Spinal cord (tissue), 10 donors: Measurements from ENCODE around the gene NRBF2. TPM values are rescaled to one million over a fixed set of nuclear protein-coding genes. Genes with fewer than 3 reads are reported as not detected.
"Not testable (repeated sequence)": the region's sequence is repeated elsewhere in the genome, so short reads cannot be mapped to it uniquely, and the experiment has no call there.

Experiments used
- DNase-seq, 6 donors: peaks; one replicate each; pipeline versions ENCODE4 v3.0.0 to v3.0.0-alpha.2; 2013 to 2015; ENCODE audit warnings: low spot score in 6 of 6, low read depth in 4 of 6
- H3K27ac ChIP-seq: one replicate; pipeline ENCODE4 v1.5.1; 2013; ENCODE audit warnings: low read depth, low read length, control low read depth
- H3K27me3 ChIP-seq: one replicate; pipeline ENCODE4 v1.6.1; 2013; ENCODE audit warnings: low read length; ENCODE audit not compliant: control insufficient read depth, insufficient read depth
- H3K36me3 ChIP-seq: one replicate; pipeline ENCODE4 v1.6.1; 2013; ENCODE audit warnings: low read length; ENCODE audit not compliant: control insufficient read depth, insufficient read depth
- H3K4me1 ChIP-seq: one replicate; pipeline ENCODE4 v1.6.1; 2013; ENCODE audit warnings: low read length; ENCODE audit not compliant: control insufficient read depth, insufficient read depth
- H3K4me3 ChIP-seq: one replicate; pipeline ENCODE4 v1.5.1; 2013; ENCODE audit warnings: low read depth, low read length, control low read depth
- H3K9me3 ChIP-seq: one replicate; pipeline ENCODE4 v1.6.1; 2013; ENCODE audit warnings: low read length; ENCODE audit not compliant: control insufficient read depth, insufficient read depth
- WGBS: methylation state at CpG from one replicate; pipeline ENCODE4 v1.1.5; 2013; ENCODE audit warnings: missing lambda C conversion rate; ENCODE audit not compliant: insufficient coverage; 5-methylcytosine and 5-hydroxymethylcytosine counted together
- polyA plus RNA-seq, 2 donors: library from polyadenylated mRNA; unstranded; fragments of 120-200 nt; gene quantifications; one replicate each; pipeline ENCODE4 v1.2.1, GENCODE V29; 2013; ENCODE audit not compliant: insufficient read length in 2 of 2
- total RNA-seq, 2 donors: library from RNA; depleted of rRNA in 1 of 2; stranded (reverse); fragments of 120-200 nt in 1 of 2; fragments of >200 nt in 1 of 2; gene quantifications; one replicate each; pipeline versions ENCODE4 v1.2.3 to v1.2.4, GENCODE V29; 2013 to 2014
- donor health status: healthy.

Gene NRBF2
- total and polyA plus RNA-seq, 4 donors = 17.8 to 21.0 (median 20.3) TPM

DNA sequence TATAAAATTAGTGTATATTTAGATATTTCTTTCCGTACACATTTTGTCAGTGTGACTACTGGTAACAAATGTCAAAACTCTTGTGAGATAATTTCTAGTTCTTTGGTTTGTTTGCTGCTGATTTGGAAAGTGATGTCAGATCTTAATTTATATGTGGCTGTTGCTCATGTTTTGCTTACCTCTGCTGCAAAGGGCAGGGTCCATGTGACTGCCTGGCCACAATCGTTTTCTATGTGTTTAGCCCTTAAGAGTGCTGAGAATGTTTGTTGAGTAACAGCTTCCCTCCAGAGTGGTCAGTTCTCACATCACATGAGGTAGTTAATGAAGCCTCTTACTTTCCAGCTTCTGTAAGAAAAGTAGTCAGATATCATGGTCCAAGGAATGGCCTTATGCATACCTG lies 4.2 kb downstream of the NRBF2 start:
- Histone ChIP-seq H3K9me3 (peaks cover 1% of the 10 kb centered on the region), H3K36me3 (peaks cover 4% of the 10 kb centered on the region), H3K4me1 (peaks cover 5% of the 10 kb centered on the region), H3K4me3 (no peak overlapping the region), H3K27ac (no peak overlapping the region), H3K27me3 (no peaks in the 10 kb centered on the region)
- WGBS = 100% methylated on average over 1 of the region's 2 CpGs
- no peak for DNase-seq

DNA sequence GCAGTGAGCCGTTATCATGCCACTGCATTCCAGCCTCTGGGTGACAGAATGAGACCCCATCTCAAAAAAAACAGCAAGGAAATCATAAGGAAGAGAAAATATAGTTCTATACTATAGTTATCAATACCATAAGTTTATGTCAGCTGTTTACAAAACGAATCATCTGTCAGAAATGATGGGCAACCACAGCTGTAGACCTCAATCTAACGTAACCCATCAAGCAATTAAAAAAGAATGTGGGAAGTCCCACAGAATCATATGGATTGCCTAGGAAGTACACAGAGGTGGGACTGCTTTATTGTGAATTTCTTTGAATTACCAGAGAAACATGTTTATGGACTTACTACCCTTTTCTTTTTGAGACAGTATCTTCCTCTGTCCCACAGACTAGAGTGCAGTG lies 6.9 kb downstream of the NRBF2 start:
- Histone ChIP-seq H3K9me3 (no peaks in the 10 kb centered on the region), H3K4me1 (no peaks in the 10 kb centered on the region), H3K27ac (no peak overlapping the region), H3K36me3 (no peaks in the 10 kb centered on the region), H3K4me3 (no peak overlapping the region), H3K27me3 (no peaks in the 10 kb centered on the region)
- no peak for DNase-seq
- no CpG with 5 or more reads among the region's 3 CpGs for WGBS

DNA sequence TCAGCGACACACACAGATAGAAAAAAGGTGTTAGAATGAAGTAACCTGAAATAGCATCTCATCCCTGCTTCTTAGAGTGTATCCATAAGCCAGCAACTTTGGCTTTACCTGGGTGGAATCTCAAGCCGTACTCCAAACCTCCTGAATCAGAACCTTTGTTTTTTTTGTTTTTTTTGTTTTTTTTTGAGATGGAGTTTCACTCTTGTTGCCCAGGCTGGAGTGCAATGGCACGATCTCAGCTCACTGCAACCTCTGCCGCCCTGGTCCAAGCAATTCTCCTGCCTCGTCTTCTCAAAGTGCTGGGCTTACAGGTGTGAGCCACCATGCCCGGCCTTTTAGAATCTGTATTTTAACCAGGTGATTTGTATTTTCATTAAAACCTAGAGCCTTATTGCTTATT lies 9.0 kb downstream of the NRBF2 start:
- H3K27ac ChIP-seq = no peak overlapping the region
- H3K4me3 ChIP-seq = no peak overlapping the region
- H3K4me1 ChIP-seq = no peaks in the 10 kb centered on the region
- no peaks in the 10 kb centered on the region for H3K27me3 ChIP-seq
- 92% methylated on average over 2 of the region's 6 CpGs for WGBS
- no peaks in the 10 kb centered on the region for H3K36me3 ChIP-seq
- DNase-seq = no peak
- H3K9me3 ChIP-seq = no peaks in the 10 kb centered on the region

DNA sequence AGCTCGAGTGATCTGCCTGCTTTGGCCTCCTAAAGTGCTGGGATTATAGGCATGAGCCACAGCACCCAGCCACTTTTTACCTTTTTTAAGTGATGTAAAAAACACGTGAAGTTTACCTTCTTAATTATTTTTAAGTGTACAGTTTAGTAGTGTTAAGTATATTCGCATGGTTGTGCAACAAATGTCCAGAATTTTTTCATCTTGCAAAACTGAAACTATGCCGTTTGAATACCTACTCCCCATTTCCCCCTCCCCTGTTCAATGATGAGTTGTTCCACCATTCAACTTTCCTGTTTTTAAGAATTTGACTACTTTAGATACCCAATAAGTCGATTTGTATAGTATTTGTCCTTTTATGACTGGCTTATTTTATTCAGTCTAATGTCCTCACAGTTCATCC lies 10.9 kb downstream of the NRBF2 start:
- no peak overlapping the region for H3K4me3 ChIP-seq
- no peaks in the 10 kb centered on the region for H3K36me3 ChIP-seq
- no peaks in the 10 kb centered on the region for H3K27me3 ChIP-seq
- no peaks in the 10 kb centered on the region for H3K4me1 ChIP-seq
- WGBS = no CpG with 5 or more reads among the region's 5 CpGs
- H3K9me3 ChIP-seq = no peaks in the 10 kb centered on the region
- DNase-seq = no peak
- no peak overlapping the region for H3K27ac ChIP-seq

DNA sequence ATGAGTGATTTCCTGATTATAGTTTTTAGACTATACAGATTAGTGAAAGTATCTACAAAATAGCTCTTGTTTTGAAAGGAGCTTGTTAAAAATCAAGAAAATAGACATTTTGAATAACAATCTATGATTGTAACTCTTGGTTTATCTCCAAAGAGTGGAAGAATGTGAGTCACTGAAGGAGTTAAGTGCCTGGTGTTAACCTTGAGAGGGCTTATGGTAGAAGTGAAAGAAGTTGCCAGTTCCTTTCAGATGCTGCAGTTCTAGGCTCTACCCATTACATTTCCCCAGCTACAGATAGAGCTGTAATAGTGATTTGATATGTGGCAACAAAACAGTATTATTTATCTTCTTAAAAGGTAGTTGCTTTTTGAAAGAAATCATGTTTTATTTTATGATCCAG lies 12.7 kb downstream of the NRBF2 start:
- no peak for DNase-seq
- no peaks in the 10 kb centered on the region for H3K36me3 ChIP-seq
- no peaks in the 10 kb centered on the region for H3K4me1 ChIP-seq
- no peak overlapping the region for H3K27ac ChIP-seq
- no peaks in the 10 kb centered on the region for H3K9me3 ChIP-seq
- H3K4me3 ChIP-seq = no peak overlapping the region
- H3K27me3 ChIP-seq = no peaks in the 10 kb centered on the region

DNA sequence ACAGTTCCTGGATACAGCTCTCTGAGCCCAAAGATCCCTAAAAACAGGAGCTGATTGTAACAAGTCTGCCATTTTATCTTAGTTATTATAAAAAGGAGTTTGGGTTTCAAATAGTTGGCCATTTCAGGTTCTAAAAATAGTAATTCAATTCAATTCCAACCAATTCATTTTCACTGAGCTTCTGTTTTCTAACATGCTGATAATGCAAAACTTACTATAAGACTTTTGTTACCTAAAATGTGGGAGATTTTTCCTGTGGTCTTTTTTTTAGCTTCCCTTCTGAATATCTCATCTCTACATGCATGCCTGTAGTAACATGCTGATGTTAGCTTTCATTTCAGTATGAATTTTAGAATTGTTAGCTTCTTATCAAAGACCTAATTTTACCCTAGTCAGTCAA lies 13.4 kb downstream of the NRBF2 start:
- DNase-seq = no peak
- Histone ChIP-seq H3K27ac (no peak overlapping the region), H3K27me3 (no peaks in the 10 kb centered on the region), H3K9me3 (no peaks in the 10 kb centered on the region), H3K4me3 (no peak overlapping the region), H3K4me1 (no peaks in the 10 kb centered on the region), H3K36me3 (no peaks in the 10 kb centered on the region)

DNA sequence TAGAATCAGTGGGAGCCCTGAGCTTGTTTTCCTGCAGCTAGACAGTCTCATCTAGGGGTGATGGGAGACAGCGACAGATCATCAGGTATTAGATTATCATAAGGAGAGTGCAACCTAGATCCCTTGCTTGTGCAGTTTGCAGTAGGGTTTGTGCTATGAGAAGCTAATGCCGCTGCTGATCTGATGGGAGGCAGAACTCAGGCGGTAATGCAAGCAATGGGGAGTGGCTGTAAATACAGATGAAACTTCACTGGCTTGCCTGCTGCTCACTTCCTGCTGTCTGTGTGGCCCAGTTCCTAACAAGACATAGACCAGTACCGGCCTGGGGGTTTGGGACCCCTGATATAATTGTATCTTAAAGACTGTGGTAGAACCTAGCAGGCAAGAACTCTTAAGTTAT lies 17.6 kb downstream of the NRBF2 start:
- H3K36me3 ChIP-seq = peaks cover 6% of the 10 kb centered on the region
- WGBS = 97% methylated on average over 3 of the region's 4 CpGs
- H3K9me3 ChIP-seq = no peaks in the 10 kb centered on the region
- H3K4me1 ChIP-seq = no peaks in the 10 kb centered on the region
- no peak overlapping the region for H3K4me3 ChIP-seq
- no peak for DNase-seq
- H3K27me3 ChIP-seq = no peaks in the 10 kb centered on the region
- no peak overlapping the region for H3K27ac ChIP-seq

DNA sequence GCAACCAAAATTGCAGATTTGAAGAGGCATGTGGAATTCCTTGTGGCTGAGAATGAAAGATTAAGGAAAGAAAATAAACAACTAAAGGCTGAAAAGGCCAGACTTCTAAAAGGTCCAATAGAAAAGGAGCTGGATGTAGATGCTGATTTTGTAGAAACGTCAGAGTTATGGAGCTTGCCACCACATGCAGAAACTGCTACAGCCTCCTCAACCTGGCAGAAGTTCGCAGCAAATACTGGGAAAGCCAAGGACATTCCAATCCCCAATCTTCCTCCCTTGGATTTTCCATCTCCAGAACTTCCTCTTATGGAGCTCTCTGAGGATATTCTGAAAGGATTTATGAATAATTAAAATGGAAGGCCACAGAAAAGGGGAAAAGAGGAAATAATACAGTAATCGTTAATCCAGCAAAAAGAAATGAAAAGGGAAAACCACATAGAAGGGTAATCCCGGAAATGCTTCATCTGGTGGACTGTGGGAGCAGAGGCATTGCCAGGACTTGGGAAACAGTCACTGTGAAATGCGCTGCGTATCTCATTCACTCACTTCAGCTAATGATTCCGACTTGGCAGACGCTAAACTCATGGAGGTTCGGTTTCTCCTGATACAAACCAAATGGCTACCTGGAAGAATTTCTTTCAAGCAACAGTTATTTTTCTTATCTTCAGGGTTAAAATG lies 20.9 kb downstream of the NRBF2 start:
- DNase-seq, H3K36me3 ChIP-seq, H3K9me3 ChIP-seq: not testable (repeated sequence)

DNA sequence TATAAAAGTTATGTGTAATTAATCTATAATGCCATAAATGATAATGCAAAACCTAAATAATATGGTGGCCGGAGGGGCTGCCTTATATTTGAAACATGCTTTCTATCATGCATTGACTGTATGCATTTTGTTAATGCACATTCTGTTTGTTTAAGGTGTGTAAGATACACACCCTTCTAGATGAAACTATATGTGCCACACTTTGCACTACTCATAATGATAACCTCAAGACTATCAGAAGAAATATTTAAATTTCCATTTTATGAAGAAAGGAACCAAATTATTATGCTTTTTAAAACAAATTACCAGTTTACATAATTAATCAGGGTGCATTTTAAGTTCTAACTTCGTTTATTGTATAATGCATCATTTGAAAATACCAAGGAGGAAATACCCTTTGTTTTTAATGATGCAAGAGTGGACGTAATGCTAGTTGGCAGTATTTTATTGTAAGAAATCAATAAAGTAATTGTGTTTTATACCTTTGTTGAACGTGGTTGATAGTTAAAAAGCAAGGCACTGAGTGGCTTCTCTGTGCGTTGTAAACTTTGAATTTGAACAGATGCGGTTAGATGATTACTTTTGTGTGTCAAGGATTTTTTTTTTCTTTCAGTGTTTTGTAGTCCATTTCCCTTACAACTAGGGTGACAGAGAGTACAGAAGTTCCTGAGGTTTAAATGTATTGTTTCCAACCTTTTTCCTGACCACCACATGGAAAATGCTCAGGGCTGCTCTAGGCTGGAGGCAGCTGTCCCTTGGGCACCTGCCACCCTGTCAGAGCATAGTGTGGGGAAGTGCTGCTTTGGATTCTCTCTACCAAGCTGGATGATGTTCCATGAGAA lies 21.6 kb downstream of the NRBF2 start:
- DNase-seq = no peak
- H3K36me3 ChIP-seq = peaks cover 6% of the 10 kb centered on the region
- no peaks in the 10 kb centered on the region for H3K27me3 ChIP-seq
- H3K4me1 ChIP-seq = no peaks in the 10 kb centered on the region
- no peaks in the 10 kb centered on the region for H3K9me3 ChIP-seq
- no peak overlapping the region for H3K4me3 ChIP-seq
- 80% methylated on average over 2 of the region's 6 CpGs for WGBS
- no peak overlapping the region for H3K27ac ChIP-seq

More for the DNA sequence above, 20.9 kb downstream of the NRBF2 start:
- 94% methylated on average over 3 of the region's 9 CpGs for WGBS
- H3K4me1 ChIP-seq, H3K27ac ChIP-seq, H3K27me3 ChIP-seq, H3K4me3 ChIP-seq: not testable (repeated sequence)

DNA sequence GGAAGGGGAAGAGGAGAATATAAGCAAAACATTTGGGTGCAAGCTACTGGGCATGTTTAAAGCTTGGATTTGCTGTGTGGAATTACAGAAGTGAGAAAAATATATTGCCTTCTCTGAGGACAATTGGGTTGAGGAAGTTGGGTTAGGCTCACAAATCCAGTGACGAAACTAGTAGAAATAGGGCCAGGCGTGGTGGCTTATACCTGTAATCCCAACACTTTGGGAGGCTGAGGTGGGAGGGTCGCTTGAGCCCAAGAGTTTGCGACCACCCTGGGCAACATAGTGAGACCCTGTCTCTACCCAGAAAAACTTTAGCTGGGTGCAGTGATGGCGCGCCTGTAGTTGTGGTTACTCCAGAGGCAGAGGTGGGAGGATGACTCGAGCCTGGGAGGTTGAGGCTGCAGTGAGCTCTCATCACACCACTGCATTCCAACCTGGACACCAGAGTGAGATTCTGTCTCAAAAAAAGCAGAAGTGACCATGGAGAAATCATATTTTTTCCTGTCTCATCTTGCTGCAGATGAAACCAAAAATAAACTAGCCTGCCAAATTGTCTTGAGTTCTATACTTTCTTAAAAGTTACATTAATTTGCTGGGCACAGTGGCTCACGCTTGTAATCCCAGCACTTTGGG lies 22.4 kb downstream of the NRBF2 start:
- 100% methylated on average over 7 of the region's 8 CpGs for WGBS
- H3K4me1 ChIP-seq = no peaks in the 10 kb centered on the region
- no peak overlapping the region for H3K4me3 ChIP-seq
- H3K9me3 ChIP-seq = no peaks in the 10 kb centered on the region
- H3K27me3 ChIP-seq = no peaks in the 10 kb centered on the region
- no peak overlapping the region for H3K27ac ChIP-seq
- no peak for DNase-seq
- peaks cover 6% of the 10 kb centered on the region for H3K36me3 ChIP-seq
